ACC112 (cell line): ENCODE measurements around the gene TMPRSS11B.
"Not testable (repeated sequence)": the region's sequence is repeated elsewhere in the genome, so short reads cannot be mapped to it uniquely, and the experiment has no call there.

Experiments used
- H2AFZ ChIP-seq: fragments of 200-600 bp; sonication (generic); one replicate; pipeline ENCODE4 v1.6.0; 2017; ENCODE audit warnings: antibody characterized with exemption, low read length; ENCODE audit not compliant: unreplicated experiment
- H3K27ac ChIP-seq: fragments of 200-600 bp; sonication (generic); 2 replicates; pipeline ENCODE4 v1.5.1; 2014; ENCODE audit warnings: low read depth, mild to moderate bottlenecking, antibody characterized with exemption, low read length, moderate library complexity
- H3K27me3 ChIP-seq: fragments of 200-600 bp; sonication (generic); 2 replicates; pipeline ENCODE4 v1.6.1; 2014; ENCODE audit warnings: mild to moderate bottlenecking, antibody characterized with exemption, low read length, moderate library complexity, mixed read lengths; ENCODE audit not compliant: insufficient read depth
- H3K36me3 ChIP-seq: fragments of 200-600 bp; sonication (generic); 2 replicates; pipeline ENCODE4 v1.6.1; 2016; ENCODE audit warnings: mild to moderate bottlenecking, antibody characterized with exemption, low read length, moderate library complexity, mixed read lengths; ENCODE audit not compliant: insufficient read depth
- H3K4me1 ChIP-seq: fragments of 200-600 bp; sonication (generic); one replicate; pipeline ENCODE4 v1.6.1; 2016; ENCODE audit warnings: low read length, mixed read lengths; ENCODE audit not compliant: insufficient read depth, unreplicated experiment, control insufficient read depth
- H3K4me3 ChIP-seq: fragments of 200-600 bp; sonication (generic); 2 replicates; pipeline ENCODE4 v1.5.1; 2014; ENCODE audit warnings: mild to moderate bottlenecking, low read depth, low read length
- H3K79me2 ChIP-seq: fragments of 200-600 bp; sonication (generic); one replicate; pipeline ENCODE4 v1.6.0; 2016; ENCODE audit warnings: low read length; ENCODE audit not compliant: control insufficient read depth, unreplicated experiment, insufficient read depth

TMPRSS11B gene

GRCh38 chr4:68228568-68228967, 16.9 kb downstream of the TMPRSS11B start:
- Histone ChIP-seq H3K27ac (no peak overlapping the region), H3K27me3 (peaks cover 20% of the 10 kb centered on the region), H3K4me1 (no peaks in the 10 kb centered on the region), H3K36me3 (no peaks in the 10 kb centered on the region), H3K79me2 (no peaks in the 10 kb centered on the region), H2AFZ (no peak overlapping the region), H3K4me3 (no peak overlapping the region)

GRCh38 chr4:68218044-68218443, 27.4 kb downstream of the TMPRSS11B start:
- Histone ChIP-seq H3K4me1 (no peaks in the 10 kb centered on the region), H3K27ac (no peak overlapping the region), H2AFZ (no peak overlapping the region), H3K79me2 (no peaks in the 10 kb centered on the region), H3K27me3 (peaks cover 49% of the 10 kb centered on the region), H3K4me3 (no peak overlapping the region), H3K36me3 (no peaks in the 10 kb centered on the region)

- Histone ChIP-seq H2AFZ (no peak overlapping the region), H3K27ac (no peak overlapping the region), H3K27me3 (peaks cover 51% of the 10 kb centered on the region), H3K36me3 (no peaks in the 10 kb centered on the region), H3K4me1 (no peaks in the 10 kb centered on the region), H3K79me2 (no peaks in the 10 kb centered on the region), H3K4me3 (no peak overlapping the region)
These were observed 29.0 kb downstream of the TMPRSS11B start for GRCh38 chr4:68216501-68216900.

- Histone ChIP-seq H3K4me3 (no peak overlapping the region), H3K36me3 (no peaks in the 10 kb centered on the region), H3K27ac (no peak overlapping the region), H3K4me1 (no peaks in the 10 kb centered on the region), H2AFZ (no peak overlapping the region), H3K27me3 (peaks cover 16% of the 10 kb centered on the region; the same call in 1 of the 2 replicates), H3K79me2 (no peaks in the 10 kb centered on the region)
These were observed 36.5 kb downstream of the TMPRSS11B start for GRCh38 chr4:68209003-68209402.

GRCh38 chr4:68194305-68194704, 51.2 kb downstream of the TMPRSS11B start:
- not testable (repeated sequence) for H2AFZ ChIP-seq, H3K4me1 ChIP-seq, H3K4me3 ChIP-seq, H3K79me2 ChIP-seq, H3K36me3 ChIP-seq, H3K27ac ChIP-seq
- peaks cover 19% of the 10 kb centered on the region for H3K27me3 ChIP-seq

GRCh38 chr4:68193194-68193593, 52.3 kb downstream of the TMPRSS11B start:
- Histone ChIP-seq H3K27me3 (peaks cover 30% of the 10 kb centered on the region), H2AFZ (no peak overlapping the region), H3K36me3 (no peaks in the 10 kb centered on the region), H3K27ac (no peak overlapping the region), H3K4me1 (no peaks in the 10 kb centered on the region), H3K79me2 (no peaks in the 10 kb centered on the region), H3K4me3 (no peak overlapping the region)

- H3K27ac ChIP-seq = no peak overlapping the region
- no peaks in the 10 kb centered on the region for H3K36me3 ChIP-seq
- no peak overlapping the region for H3K4me3 ChIP-seq
- H3K4me1 ChIP-seq = no peaks in the 10 kb centered on the region
- H3K27me3 ChIP-seq = peaks cover 71% of the 10 kb centered on the region
- H2AFZ ChIP-seq = no peak overlapping the region
- no peaks in the 10 kb centered on the region for H3K79me2 ChIP-seq
These were observed 58.3 kb downstream of the TMPRSS11B start for GRCh38 chr4:68187145-68187544.

- Histone ChIP-seq H3K27ac (no peak overlapping the region), H2AFZ (no peak overlapping the region), H3K4me1 (no peaks in the 10 kb centered on the region), H3K4me3 (no peak overlapping the region), H3K27me3 (peaks cover 57% of the 10 kb centered on the region), H3K79me2 (no peaks in the 10 kb centered on the region), H3K36me3 (no peaks in the 10 kb centered on the region)
These were observed 60.6 kb downstream of the TMPRSS11B start for GRCh38 chr4:68184923-68185322.

GRCh38 chr4:68183417-68183816, 62.1 kb downstream of the TMPRSS11B start:
- Histone ChIP-seq H3K4me1 (no peaks in the 10 kb centered on the region), H3K36me3 (no peaks in the 10 kb centered on the region), H3K79me2 (no peaks in the 10 kb centered on the region), H3K27me3 (peaks cover 43% of the 10 kb centered on the region), H2AFZ (no peak overlapping the region), H3K27ac (no peak overlapping the region), H3K4me3 (no peak overlapping the region)

GRCh38 chr4:68182382-68182820, 63.1 kb downstream of the TMPRSS11B start:
- no peaks in the 10 kb centered on the region for H3K4me1 ChIP-seq
- H3K36me3 ChIP-seq = no peaks in the 10 kb centered on the region
- no peak overlapping the region for H2AFZ ChIP-seq
- H3K4me3 ChIP-seq = no peak overlapping the region
- peaks cover 39% of the 10 kb centered on the region for H3K27me3 ChIP-seq
- H3K27ac ChIP-seq = no peak overlapping the region
- H3K79me2 ChIP-seq = no peaks in the 10 kb centered on the region

- Histone ChIP-seq H3K79me2 (no peaks in the 10 kb centered on the region), H3K36me3 (no peaks in the 10 kb centered on the region), H3K27ac (no peak overlapping the region), H3K4me1 (no peaks in the 10 kb centered on the region), H2AFZ (no peak overlapping the region), H3K27me3 (peaks cover 25% of the 10 kb centered on the region), H3K4me3 (no peak overlapping the region)
These were observed 64.5 kb downstream of the TMPRSS11B start for GRCh38 chr4:68180849-68181526.
